ENCODE measurements around the gene ZNF32.

GRCh38 chr10:43623351-43623750, 25.3 kb downstream of the ZNF32 start:
- TF ChIP-seq POLR2AphosphoS5 (IDR thresholded peaks at IDR 0.05) (no peak), CTCF (IDR thresholded peaks at IDR 0.05) (no peak)
